Suprapubic skin (tissue), 4 donors: ENCODE results near the gene MR1.

Source experiments
- CTCF ChIP-seq, 2 donors: fragments of 200-600 bp in 1 of 2; fragments of 450-650 bp in 1 of 2; sonication (generic) in 1 of 2; IDR thresholded peaks; one replicate each; pipeline ENCODE4 v1.5.1; 2016 to 2019; ENCODE audit warnings: antibody characterized with exemption in 2 of 2, mild to moderate bottlenecking in 1 of 2, moderate library complexity in 1 of 2
- EP300 ChIP-seq: sonication (generic); formaldehyde crosslinking; IDR thresholded peaks from one replicate; pipeline ENCODE4 v1.6.1; 2017; ENCODE audit warnings: antibody characterized with exemption
- POLR2A ChIP-seq, 2 donors: fragments of 450-650 bp; IDR thresholded peaks; one replicate each; pipeline ENCODE4 v1.6.1; 2017; ENCODE audit warnings: antibody characterized with exemption in 2 of 2, mild to moderate bottlenecking in 2 of 2, moderate library complexity in 2 of 2
- POLR2AphosphoS5 ChIP-seq, 3 donors: sonication (generic); formaldehyde crosslinking; IDR thresholded peaks; one replicate each; pipeline ENCODE4 v1.6.1; 2017; ENCODE audit warnings: antibody characterized with exemption in 3 of 3

- TF ChIP-seq CTCF (IDR thresholded peaks at IDR 0.05): no peak
- no peak for TF ChIP-seq POLR2A (IDR thresholded peaks at IDR 0.05)
- TF ChIP-seq POLR2AphosphoS5 (IDR thresholded peaks at IDR 0.05): no peak
- no peak for TF ChIP-seq EP300
Measured at GRCh38 chr1:181032535-181032934, 1.2 kb upstream of the MR1 start.
